Measurements from ENCODE around the gene CD5L.

CD5L gene

DNA sequence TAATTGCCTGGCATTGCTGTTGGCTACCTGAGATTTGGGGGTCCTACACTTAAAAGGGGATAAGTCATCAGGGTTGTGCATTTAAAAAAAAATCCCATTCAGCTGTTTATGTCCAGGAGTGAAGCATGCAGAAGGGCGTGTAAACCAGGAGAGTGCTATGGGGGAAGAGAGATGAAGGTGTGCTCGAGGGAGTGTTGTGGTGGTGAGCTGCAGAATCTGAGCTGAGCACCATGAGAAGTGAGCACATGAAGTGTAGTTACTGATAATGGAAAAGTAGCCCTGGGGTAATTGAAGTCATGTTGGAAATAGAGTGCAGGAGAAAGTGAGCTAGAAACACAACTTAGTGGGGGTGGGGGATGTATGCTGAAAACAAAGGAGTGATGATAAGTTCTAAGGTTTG is 22.4 kb downstream of the CD5L start:
- H3K27ac ChIP-seq: no peak overlapping the region
- TF ChIP-seq, protein P1, sequence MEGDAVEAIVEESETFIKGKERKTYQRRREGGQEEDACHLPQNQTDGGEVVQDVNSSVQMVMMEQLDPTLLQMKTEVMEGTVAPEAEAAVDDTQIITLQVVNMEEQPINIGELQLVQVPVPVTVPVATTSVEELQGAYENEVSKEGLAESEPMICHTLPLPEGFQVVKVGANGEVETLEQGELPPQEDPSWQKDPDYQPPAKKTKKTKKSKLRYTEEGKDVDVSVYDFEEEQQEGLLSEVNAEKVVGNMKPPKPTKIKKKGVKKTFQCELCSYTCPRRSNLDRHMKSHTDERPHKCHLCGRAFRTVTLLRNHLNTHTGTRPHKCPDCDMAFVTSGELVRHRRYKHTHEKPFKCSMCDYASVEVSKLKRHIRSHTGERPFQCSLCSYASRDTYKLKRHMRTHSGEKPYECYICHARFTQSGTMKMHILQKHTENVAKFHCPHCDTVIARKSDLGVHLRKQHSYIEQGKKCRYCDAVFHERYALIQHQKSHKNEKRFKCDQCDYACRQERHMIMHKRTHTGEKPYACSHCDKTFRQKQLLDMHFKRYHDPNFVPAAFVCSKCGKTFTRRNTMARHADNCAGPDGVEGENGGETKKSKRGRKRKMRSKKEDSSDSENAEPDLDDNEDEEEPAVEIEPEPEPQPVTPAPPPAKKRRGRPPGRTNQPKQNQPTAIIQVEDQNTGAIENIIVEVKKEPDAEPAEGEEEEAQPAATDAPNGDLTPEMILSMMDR (conservative IDR thresholded peaks at IDR 0.05): no peak

DNA sequence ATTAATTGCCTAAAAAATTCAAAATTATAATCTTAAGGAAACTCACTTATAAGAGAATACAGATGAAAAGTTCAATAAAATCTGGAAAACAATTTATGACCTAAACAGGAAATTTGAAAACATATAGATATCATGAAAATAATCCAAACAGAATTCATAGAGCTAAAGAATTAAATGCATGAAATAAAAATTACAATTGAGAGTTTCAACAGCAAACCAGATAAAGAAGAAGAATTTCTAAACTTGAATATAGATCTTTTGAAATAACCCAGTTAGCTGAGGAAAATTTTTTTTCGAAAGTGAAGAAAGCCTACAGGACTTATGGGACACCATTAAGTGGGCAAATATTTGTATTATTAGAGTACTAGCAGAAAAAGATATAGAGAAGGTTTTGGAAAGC is 28.3 kb downstream of the CD5L start:
- no peak overlapping the region for H3K27ac ChIP-seq
- TF ChIP-seq, protein P1 (conservative IDR thresholded peaks at IDR 0.05): no peak

DNA sequence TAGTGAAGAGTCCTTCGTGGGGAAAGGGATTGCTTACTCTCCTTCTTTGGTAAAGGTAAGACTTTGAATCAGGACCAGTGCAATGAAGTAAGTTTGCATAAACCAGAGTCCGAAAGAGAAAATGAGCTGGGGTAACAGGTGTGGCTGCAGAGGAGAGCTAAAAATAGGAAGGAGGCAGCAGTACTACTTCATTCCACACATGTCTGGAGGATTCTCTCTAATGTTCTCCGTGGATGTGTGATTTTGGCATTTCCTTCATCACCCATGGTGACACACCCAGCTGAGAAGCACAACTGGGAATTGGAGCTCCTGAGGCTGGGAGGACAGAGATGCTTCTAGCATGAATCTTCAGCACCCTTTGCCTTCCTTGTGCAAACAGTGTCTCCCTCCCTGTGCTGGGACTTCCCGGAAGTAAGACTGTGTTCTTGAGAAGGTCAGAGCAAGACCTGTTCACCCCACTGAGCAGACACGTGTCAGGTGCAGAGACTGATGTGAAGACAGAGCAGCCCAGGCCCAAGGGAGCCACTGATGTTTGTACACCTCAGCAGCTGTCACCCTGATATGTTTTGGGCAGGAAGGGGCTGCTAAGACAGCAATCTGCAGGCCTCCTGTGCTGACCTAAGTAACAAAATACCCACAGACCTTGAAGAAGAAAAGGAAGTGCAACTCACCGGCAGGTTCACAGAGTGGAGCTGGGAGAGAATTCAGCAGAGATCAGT is 35.0 kb downstream of the CD5L start:
- TF ChIP-seq, protein P1 (conservative IDR thresholded peaks at IDR 0.05): no peak

DNA sequence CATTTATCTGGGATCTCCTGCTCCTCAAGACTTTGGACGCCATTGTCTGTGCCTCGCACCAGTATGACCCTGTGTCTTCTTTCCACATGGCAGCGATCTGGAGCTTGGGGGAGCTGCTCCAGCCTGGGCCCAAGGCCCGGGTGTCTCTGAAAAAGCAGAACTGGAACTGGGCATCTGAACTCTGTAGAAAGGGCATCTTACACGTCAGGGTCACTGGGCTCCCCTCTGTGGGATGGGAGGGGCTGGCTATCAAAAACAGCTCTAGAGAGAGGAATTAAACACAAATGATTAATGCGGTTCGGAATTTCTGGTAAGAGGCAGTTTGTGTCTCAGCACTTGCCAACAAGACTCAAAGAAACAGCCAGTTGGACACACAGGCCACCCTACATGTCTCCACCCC is 37.8 kb downstream of the CD5L start:
- H3K27ac ChIP-seq: no peak overlapping the region
- TF ChIP-seq, protein P1 (conservative IDR thresholded peaks at IDR 0.05): no peak

More for the DNA sequence above, 35.0 kb downstream of the CD5L start:
- H3K27ac ChIP-seq: no peak overlapping the region

DNA sequence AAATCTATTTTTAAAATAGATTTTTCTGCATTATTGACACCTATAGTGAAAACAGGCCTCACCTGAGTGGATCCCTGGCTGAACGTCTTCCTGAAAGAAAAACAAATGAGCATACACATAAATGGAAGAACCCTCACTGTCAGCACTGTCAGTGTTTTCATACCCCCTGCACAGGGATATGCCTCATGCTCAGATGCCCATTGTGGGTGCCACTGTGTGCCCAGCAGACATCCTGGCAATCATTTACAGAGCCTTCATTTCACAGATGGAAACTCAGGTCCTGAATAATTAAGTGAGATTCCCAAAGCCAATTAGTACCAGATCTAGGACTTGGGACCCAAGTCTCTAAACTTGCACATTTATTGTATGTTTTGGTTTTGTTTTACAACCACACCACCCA is 41.6 kb downstream of the CD5L start:
- no peak overlapping the region for H3K27ac ChIP-seq
- TF ChIP-seq, protein P1 (conservative IDR thresholded peaks at IDR 0.05): no peak

DNA sequence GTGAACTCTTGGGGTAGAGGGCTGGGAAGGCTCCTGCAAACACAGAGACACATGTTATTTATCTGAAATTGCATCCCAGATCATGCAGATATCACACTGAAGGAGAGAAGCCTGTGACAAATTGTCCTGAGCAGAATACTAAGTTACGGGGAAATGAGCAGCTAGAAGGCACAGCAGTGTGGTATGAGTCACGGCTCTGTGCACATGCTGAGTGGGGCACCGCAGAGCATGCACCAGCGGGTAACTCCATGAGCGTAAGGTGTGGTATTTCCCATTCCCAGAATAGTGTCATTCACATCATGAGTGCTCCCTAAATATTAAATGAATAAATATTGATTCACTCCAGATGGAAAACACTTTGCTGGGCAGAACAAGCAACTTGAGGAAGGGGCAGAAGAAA is 43.4 kb downstream of the CD5L start:
- no peak overlapping the region for H3K27ac ChIP-seq
- TF ChIP-seq, protein P1 (conservative IDR thresholded peaks at IDR 0.05): no peak

DNA sequence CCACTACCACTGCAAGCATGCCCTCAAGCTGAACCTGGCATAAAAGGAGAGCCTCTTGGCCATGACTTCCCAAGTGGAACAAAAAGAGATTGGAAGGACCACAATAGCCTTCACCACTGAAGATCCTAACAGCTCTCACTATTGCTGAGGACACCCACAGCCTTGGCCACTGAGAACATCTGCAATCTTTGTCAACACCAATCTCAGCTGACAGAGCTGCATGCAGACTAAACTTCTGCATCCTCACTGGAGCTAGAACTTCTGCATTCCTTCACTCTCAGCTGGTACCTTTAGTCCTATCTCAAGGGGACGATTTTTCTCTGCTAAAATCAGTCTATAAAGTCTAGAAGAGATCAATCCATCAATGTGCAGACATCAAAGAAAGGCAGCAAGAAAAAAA is 56.4 kb downstream of the CD5L start:
- no peak overlapping the region for H3K27ac ChIP-seq
- TF ChIP-seq, protein P1 (conservative IDR thresholded peaks at IDR 0.05): no peak
